22Rv1 (cell line): Measurements from ENCODE around the gene LRFN3.

Source experiments
- CTCF ChIP-seq: fragments of 450-650 bp; IDR thresholded peaks from 2 replicates; pipeline ENCODE4 v1.5.1; 2017; ENCODE audit warnings: mild to moderate bottlenecking
- ZFX ChIP-seq: fragments of 450-650 bp; IDR thresholded peaks from 2 replicates; pipeline ENCODE4 v1.6.1; 2017; ENCODE audit warnings: antibody characterized with exemption, borderline replicate concordance

GRCh38 chr19:35944556-35944955 lies 8.4 kb downstream of the LRFN3 start:
- TF ChIP-seq CTCF (no peak), ZFX (no peak)
